IPS-18c (cell line): ENCODE measurements around the gene VKORC1L1.
"Not testable (repeated sequence)": the region's sequence is repeated elsewhere in the genome, so short reads cannot be mapped to it uniquely, and the experiment has no call there.

Experiments
- H3K4me3 ChIP-seq: 2 replicates; pipeline ENCODE4 v1.7.0; 2013; ENCODE audit warnings: low read depth, mild to moderate bottlenecking, low read length, moderate library complexity; ENCODE audit not compliant: insufficient read depth
- H3K9me3 ChIP-seq: one replicate; pipeline ENCODE4 v1.6.1; 2013; ENCODE audit warnings: mild to moderate bottlenecking, low read length, moderate library complexity; ENCODE audit not compliant: control insufficient read depth, insufficient read depth

Gene VKORC1L1

DNA sequence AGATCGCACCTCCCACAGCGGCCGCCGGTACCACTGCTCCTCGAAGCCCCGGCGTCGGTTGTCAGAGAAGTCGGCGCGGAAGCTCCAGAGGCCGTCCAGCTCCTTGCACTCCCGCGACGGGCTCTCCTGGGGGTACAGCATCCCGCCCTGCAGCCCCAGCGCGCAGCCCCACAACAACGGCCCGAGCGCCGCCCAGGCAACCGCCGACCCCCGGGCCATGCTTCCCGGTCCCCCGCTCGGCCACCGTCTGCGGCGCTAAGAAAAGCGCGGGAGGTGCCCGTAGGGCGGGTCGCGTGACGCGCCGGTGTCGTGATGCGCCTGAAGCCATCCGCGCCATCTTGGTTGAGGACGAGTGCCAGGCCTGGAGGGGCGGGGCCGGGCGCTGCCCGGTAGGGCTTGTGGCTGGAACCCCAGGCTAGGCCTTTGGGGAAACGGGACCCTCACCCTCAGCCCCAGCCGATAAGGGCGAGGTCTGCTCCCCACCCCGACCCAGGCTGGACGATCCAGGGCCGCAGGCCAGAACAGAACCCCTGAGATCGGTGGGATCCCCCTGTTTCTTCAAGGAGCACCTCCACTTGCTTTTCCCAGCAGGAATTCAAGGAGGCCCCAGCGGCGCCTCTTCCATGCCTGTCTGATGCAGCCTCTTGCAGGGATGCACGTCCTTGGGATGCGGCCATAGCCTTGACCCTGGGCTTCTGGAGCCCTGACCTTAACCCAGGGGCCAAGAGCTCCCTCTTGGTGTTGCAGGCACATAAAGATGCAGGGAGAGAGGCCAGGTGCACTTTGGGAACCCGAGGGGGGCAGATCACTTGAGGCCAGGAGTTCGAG, 109.3 kb downstream of the VKORC1L1 start, which contains the start of gene GUSB:
TSS of gene GUSB (minus strand) at position 249 of the 828 bp plus-strand sequence. CDS start at position 219, 30 bp downstream.
- peaks cover 3% of the 10 kb centered on the region for H3K9me3 ChIP-seq
- peak within 1 kb of the TSS; percentile 90 for H3K4me3 ChIP-seq

DNA sequence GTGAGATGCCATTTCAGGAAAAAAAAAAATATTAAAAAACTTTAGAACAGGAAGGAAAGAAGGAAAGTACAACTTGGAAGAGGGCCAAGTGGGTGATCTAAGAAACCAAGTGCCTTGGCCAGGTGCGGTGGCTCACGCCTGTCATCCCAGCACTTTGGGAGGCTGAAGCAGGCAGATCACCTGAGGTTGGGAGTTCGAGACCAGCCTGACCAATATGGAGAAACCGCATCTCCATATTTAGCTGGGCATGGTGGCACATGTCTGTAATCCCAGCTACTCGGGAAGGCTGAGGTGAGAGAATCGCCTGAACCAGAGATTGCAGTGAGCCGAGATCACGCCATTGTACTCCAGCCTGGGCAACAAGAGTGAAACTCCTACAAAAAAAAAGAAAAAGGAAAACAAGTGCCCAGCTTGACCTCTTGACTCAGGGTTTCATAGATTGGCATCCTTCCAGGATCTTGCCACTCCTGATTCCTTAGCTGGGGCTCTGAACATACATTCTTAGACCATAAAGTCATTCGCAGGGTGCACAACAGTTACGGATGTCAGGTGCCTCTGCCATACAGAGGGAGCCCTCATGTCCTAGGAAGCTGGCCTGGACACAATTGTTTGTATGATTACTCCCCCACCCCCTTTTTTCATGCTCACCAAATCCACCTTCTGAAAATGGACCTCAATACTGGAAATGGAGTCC, 111.2 kb downstream of the VKORC1L1 start:
- Histone ChIP-seq H3K4me3 (no peak overlapping the region), H3K9me3 (peaks cover 3% of the 10 kb centered on the region)

GRCh38 chr7:65988084-65988483, 115.2 kb downstream of the VKORC1L1 start:
- H3K4me3 ChIP-seq = no peak overlapping the region

DNA sequence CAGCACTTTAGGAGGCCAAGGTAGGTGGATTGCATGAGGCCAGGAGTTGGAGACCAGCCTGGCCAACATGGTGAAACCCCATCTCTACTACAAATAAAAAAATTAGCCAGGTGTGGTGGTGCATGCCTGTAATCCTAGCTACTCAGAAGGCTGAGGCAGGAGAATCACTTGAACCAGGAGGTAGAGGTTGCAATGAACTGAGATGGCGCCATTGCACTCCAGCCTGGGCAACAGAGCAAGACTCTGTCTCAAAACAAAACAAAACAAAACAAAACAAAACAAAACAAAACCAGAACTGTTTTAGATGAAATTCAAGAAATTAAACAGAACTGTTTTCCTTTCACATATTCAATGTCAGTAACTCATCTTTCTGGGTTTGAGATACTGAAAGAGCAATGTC, 115.6 kb downstream of the VKORC1L1 start:
- H3K9me3 ChIP-seq, H3K4me3 ChIP-seq: not testable (repeated sequence)

More at GRCh38 chr7:65988084-65988483, 115.2 kb downstream of the VKORC1L1 start:
- no peaks in the 10 kb centered on the region for H3K9me3 ChIP-seq

- Histone ChIP-seq H3K9me3 (no peaks in the 10 kb centered on the region), H3K4me3 (no peak overlapping the region)
These were observed 116.8 kb downstream of the VKORC1L1 start for GRCh38 chr7:65989694-65990080.

DNA sequence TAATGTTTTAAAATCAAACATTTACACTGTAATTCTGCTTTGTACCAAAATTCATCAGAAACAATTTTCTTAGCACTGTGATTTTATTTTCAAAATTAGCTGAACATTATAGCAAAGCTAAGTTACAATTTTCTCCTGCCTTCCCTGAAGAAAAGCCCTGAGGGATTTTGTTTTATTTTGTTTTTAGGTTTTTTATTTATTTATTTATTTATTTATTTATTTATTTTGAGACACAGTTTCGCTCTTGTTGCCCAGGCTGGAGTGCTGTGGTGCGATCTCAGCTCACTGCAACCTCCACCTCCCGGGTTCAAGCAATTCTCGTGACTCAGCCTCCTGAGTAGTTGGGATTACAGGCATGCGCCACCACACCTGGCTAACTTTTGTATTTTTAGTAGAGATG, 119.0 kb downstream of the VKORC1L1 start:
- H3K9me3 ChIP-seq, H3K4me3 ChIP-seq: not testable (repeated sequence)

DNA sequence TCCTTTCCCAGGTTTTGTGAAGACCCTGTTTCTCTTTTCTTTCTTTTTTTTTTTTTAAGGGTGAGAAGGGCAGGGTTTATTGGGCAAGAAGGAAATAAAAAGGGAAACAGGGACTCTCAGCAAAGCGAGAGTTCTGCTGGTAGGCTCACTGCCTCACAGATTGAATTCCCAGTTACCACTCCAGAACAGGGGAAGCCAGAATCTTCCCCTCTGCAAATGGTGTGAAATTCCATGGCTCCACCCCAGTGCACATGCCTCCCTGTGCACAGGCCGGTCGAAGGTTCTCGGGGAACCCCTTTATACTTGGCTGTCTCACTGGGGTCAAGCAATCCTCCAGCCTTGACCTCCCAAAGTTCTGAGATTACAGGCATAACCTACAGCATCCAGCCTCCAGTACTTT, 119.7 kb downstream of the VKORC1L1 start:
- H3K9me3 ChIP-seq = no peaks in the 10 kb centered on the region
- H3K4me3 ChIP-seq = no peak overlapping the region

GRCh38 chr7:65994984-65995383, 122.1 kb downstream of the VKORC1L1 start:
- not testable (repeated sequence) for H3K9me3 ChIP-seq, H3K4me3 ChIP-seq

- H3K4me3 ChIP-seq, H3K9me3 ChIP-seq: not testable (repeated sequence)
These were observed 128.0 kb downstream of the VKORC1L1 start for GRCh38 chr7:66000823-66001417.

- H3K4me3 ChIP-seq, H3K9me3 ChIP-seq: not testable (repeated sequence)
These were observed 132.3 kb downstream of the VKORC1L1 start for GRCh38 chr7:66005115-66005671.

GRCh38 chr7:66007232-66007631, 134.4 kb downstream of the VKORC1L1 start:
- no peak overlapping the region for H3K4me3 ChIP-seq
- no peaks in the 10 kb centered on the region for H3K9me3 ChIP-seq
